GM12878 (cell line): ENCODE data around the gene FGFR1OP2. TPM values are rescaled to one million over a fixed set of nuclear protein-coding genes. Genes with fewer than 3 reads are reported as not detected.

Experiments used
- ATAC-seq: fragments of 200-7000 bp; cut with Tn5 transposase; 3 replicates; pipeline ENCODE4 v1.9.1; 2020; ENCODE audit warnings: mild to moderate bottlenecking, moderate library complexity
- BruUV-seq: library from RNA; stranded (reverse); fragments of 400-500 nt; replicated peaks from 2 replicates; lab custom pipeline; 2021; lab: Mats Ljungman, UMichigan
- CTCF ChIA-PET: fragments of 300-600 bp; sonication (Branson Sonifier 250); formaldehyde crosslinking; extraction: SDS; loops from one replicate; lab custom pipeline; 2021; ENCODE audit warnings: inconsistent platforms; lab: Yijun Ruan, JAX
- POLR2A ChIA-PET: fragments of 350-600 bp; formaldehyde crosslinking; extraction: SDS; loops from one replicate; lab custom pipeline; 2021; ENCODE audit warnings: inconsistent platforms; lab: Charles Lee
- RAD21 ChIA-PET: fragments of 300-600 bp; sonication (Branson Sonifier 250); formaldehyde crosslinking; loops from one replicate; lab custom pipeline; 2023; ENCODE audit warnings: antibody characterized with exemption; ENCODE audit not compliant: unreplicated experiment; lab: Charles Lee
- SMC1A ChIA-PET: fragments of 300-600 bp; sonication (Branson Sonifier 250); formaldehyde crosslinking; loops from one replicate; lab custom pipeline; 2023; ENCODE audit not compliant: unreplicated experiment, uncharacterized antibody; lab: Charles Lee
- DNase-seq: peaks from one replicate; pipeline ENCODE4 v3.0.0-alpha.2; 2011; ENCODE audit warnings: low read depth, low spot score
- FAIRE-seq: peaks from 3 replicates; lab custom pipeline; 2011; peaks lifted over from hg19 to GRCh38; lab: Jason Lieb, UNC
- H2AFZ ChIP-seq: 2 replicates; pipeline ENCODE4 v1.6.0; 2011; ENCODE audit warnings: low read depth, low read length, control low read depth; ENCODE audit not compliant: control insufficient read depth
- H3K27ac ChIP-seq: 2 replicates; pipeline ENCODE4 v1.5.1; 2011; ENCODE audit warnings: control low read depth; ENCODE audit not compliant: control insufficient read depth, insufficient read depth
- H3K27me3 ChIP-seq, 2 experiments: replicated peaks in 1 of 2; 2 replicates each; pipeline versions ENCODE4 v1.6.0 to v1.6.1; 2011; ENCODE audit warnings: low read length in 1 of 2; ENCODE audit not compliant: control insufficient read depth in 2 of 2, insufficient read depth in 2 of 2
- H3K36me3 ChIP-seq, 2 experiments: 2 replicates each; pipeline ENCODE4 v1.5.1; 2011; ENCODE audit warnings: low read length in 1 of 2; ENCODE audit not compliant: control insufficient read depth in 2 of 2, insufficient read depth in 2 of 2
- H3K4me1 ChIP-seq: 2 replicates; pipeline ENCODE4 v1.6.1; 2011; ENCODE audit warnings: mild to moderate bottlenecking, low read length, moderate library complexity, mixed read lengths; ENCODE audit not compliant: control insufficient read depth, insufficient read depth
- H3K4me2 ChIP-seq: 2 replicates; pipeline ENCODE4 v1.6.0; 2011; ENCODE audit warnings: control low read depth; ENCODE audit not compliant: control insufficient read depth, insufficient read depth
- H3K4me3 ChIP-seq: fragments of 200-600 bp; sonication (generic); 2 replicates; pipeline ENCODE4 v1.5.1; 2016
- H3K79me2 ChIP-seq: 2 replicates; pipeline ENCODE4 v1.6.0; 2011; ENCODE audit warnings: low read length; ENCODE audit not compliant: control insufficient read depth, insufficient read depth
- H3K9ac ChIP-seq: 2 replicates; pipeline ENCODE4 v1.8.0; 2011; ENCODE audit warnings: low read length, control low read depth, mixed read lengths; ENCODE audit not compliant: control insufficient read depth, insufficient read depth
- H3K9me3 ChIP-seq: replicated peaks from 3 replicates; pipeline ENCODE4 v1.5.1; 2011; ENCODE audit warnings: mild to moderate bottlenecking, low read length; ENCODE audit not compliant: control insufficient read depth, insufficient read depth
- H4K20me1 ChIP-seq: 2 replicates; pipeline ENCODE4 v1.6.0; 2011; ENCODE audit not compliant: control insufficient read depth, insufficient read depth
- GABPA ChIP-seq: IDR thresholded peaks from 2 replicates; pipeline ENCODE4 v1.6.1; 2014; ENCODE audit warnings: antibody characterized with exemption, low read depth, mild to moderate bottlenecking, inconsistent platforms
- PBX3 ChIP-seq: IDR thresholded peaks from 2 replicates; pipeline ENCODE4 v1.6.1; 2011; ENCODE audit warnings: mild to moderate bottlenecking, low read depth, low read length, moderate library complexity; ENCODE audit not compliant: insufficient replicate concordance
- POLR2AphosphoS2 ChIP-seq: IDR thresholded peaks from 2 replicates; pipeline ENCODE4 v1.6.1; 2011; ENCODE audit warnings: low read depth, mild to moderate bottlenecking, low read length, improper control_type of control experiment, moderate library complexity
- PRDM15 ChIP-seq: fragments of 450-650 bp; formaldehyde crosslinking; IDR thresholded peaks from 2 replicates; pipeline ENCODE4 v1.4.0; 2020; ENCODE audit warnings: mild to moderate bottlenecking, moderate library complexity
- RFX5 ChIP-seq: IDR thresholded peaks from 2 replicates; pipeline ENCODE4 v1.6.1; 2011; ENCODE audit warnings: low read depth, low read length, improper control_type of control experiment
- SMC3 ChIP-seq: IDR thresholded peaks from 2 replicates; pipeline ENCODE4 v1.6.1; 2011; ENCODE audit warnings: low read length, improper control_type of control experiment, borderline replicate concordance
- ZSCAN29 ChIP-seq: fragments of 450-650 bp; IDR thresholded peaks from 2 replicates; pipeline ENCODE4 v1.6.1; 2017; ENCODE audit warnings: mild to moderate bottlenecking, moderate library complexity
- ZZZ3 ChIP-seq: IDR thresholded peaks from 2 replicates; pipeline ENCODE4 v1.6.1; 2011; ENCODE audit warnings: low read depth; ENCODE audit not compliant: control insufficient read depth, insufficient read length
- WGBS: methylation state at CpG from one replicate; pipeline ENCODE4 v1.1.6; 2016; ENCODE audit warnings: low lambda C conversion rate; ENCODE audit not compliant: insufficient replicate concordance, insufficient coverage; ENCODE audit errors: missing lambda C conversion rate; 5-methylcytosine and 5-hydroxymethylcytosine counted together
- in situ Hi-C: fragments of 300-500 bp; cut with MboI; formaldehyde crosslinking; loops from 9 replicates; pipeline ENCODE4 v1.14.3; 2018; ENCODE audit warnings: mixed read lengths
- intact Hi-C: fragments of 100-400 bp; cut with micrococcal nuclease; formaldehyde crosslinking; loops from one replicate; pipeline ENCODE4 v1.14.2; 2022; ENCODE audit not compliant: unreplicated experiment
- polyA plus RNA-seq, 11 experiments: library from polyadenylated mRNA; depleted of rRNA in 4 of 11; unstranded in 6 of 11; stranded (reverse) in 5 of 11; fragments of >200 nt; fragmentation: Nextera tagmentation in 4 of 11; fragmentation: Illumina TruSeq in 1 of 11; extraction: Ambion mirVana in 4 of 11; extraction: Trizol in 1 of 11; gene quantifications; 1 replicate in 1 of 11; 2 replicates in 10 of 11; pipeline versions ENCODE4 v1.2.1 to v1.2.3, GENCODE V29; 2011 to 2016; ENCODE audit warnings: inconsistent platforms in 2 of 11, missing spikeins in 2 of 11, low read depth in 1 of 11
- total RNA-seq, 4 experiments: library from RNA; depleted of rRNA in 3 of 4; stranded (reverse); fragments of >200 nt in 3 of 4; fragmentation: Illumina TruSeq in 1 of 4; extraction: Trizol in 1 of 4; gene quantifications; 2 replicates each; pipeline versions ENCODE4 v1.2.1 to v1.2.3, GENCODE V29; 2013 to 2021
- TF ChIP-seq, protein P1 (sequence below): IDR thresholded peaks from 2 replicates; pipeline ENCODE4 v1.6.1; 2011; ENCODE audit warnings: borderline replicate concordance, low read depth, mild to moderate bottlenecking, moderate library complexity, low read length; ENCODE audit not compliant: insufficient read depth, poor library complexity, severe bottlenecking
- TF ChIP-seq, protein P2 (sequence below): fragments of 450-650 bp; IDR thresholded peaks from 2 replicates; pipeline ENCODE4 v1.6.1; 2018; ENCODE audit warnings: borderline replicate concordance, mild to moderate bottlenecking; ENCODE audit not compliant: partially characterized antibody
- TF ChIP-seq, protein P3 (sequence below): fragments of 450-650 bp; IDR thresholded peaks from 2 replicates; pipeline ENCODE4 v1.6.1; 2014; ENCODE audit warnings: mild to moderate bottlenecking
- TF ChIP-seq, protein P4 (sequence below): IDR thresholded peaks from 2 replicates; pipeline ENCODE4 v1.6.1; 2012; ENCODE audit warnings: low read depth, low read length, improper control_type of control experiment

Gene FGFR1OP2
- total and polyA plus RNA-seq, 10 of the 15 experiments (the other 5 are each of a cell fraction or from before 2014, with no cell fraction given) = 28.5 to 59.1 (median 38.3) TPM

DNA sequence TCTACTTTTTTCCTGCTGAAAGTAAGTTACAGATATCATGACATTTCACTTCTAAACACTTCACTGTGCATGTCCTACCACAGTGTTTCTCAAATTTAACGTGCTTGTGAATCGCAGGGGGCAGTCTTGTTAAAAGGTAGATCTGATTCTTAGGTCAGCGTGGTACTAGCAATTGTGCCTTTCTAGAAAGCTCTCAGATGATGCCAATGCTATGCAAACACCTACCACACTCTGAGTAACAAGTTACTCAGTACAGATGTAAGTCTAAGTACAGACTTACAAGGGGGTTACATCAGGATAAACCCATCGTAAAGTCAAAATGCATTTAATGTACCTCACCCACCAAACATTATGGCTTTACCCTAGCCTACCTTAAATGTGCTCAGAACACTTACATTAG lies 53.6 kb downstream of the FGFR1OP2 start:
- POLR2A ChIA-PET = interaction anchor here (0.7 to 1.6 kb wide), 2 partner anchors 10 to 11 kb away, joined by 3 to 6 read pairs; no protein-coding TSS in a partner anchor
- no peak for DNase-seq
- Histone ChIP-seq H3K4me2 (no peak overlapping the region), H3K27me3 (no peaks in the 10 kb centered on the region), H3K9me3 (no peaks in the 10 kb centered on the region), H3K27ac (no peak overlapping the region), H3K4me3 (no peak overlapping the region), H3K9ac (no peak overlapping the region), H4K20me1 (no peaks in the 10 kb centered on the region), H3K36me3 (peaks cover 5 to 21% of the 10 kb centered on the region in 2 experiments; a peak in 3 of 4 replicates), H2AFZ (no peak overlapping the region), H3K79me2 (no peaks in the 10 kb centered on the region; the same call in 1 of the 2 replicates), H3K4me1 (no peaks in the 10 kb centered on the region)
- FAIRE-seq = no peak
- no peak for ATAC-seq
- in situ Hi-C loops = no loop called here
- CTCF ChIA-PET = interaction anchor here (2.8 kb wide), 1 partner anchor 11 kb away, joined by 13 read pairs; no protein-coding TSS in a partner anchor
- RAD21 ChIA-PET = no interaction called here
- intact Hi-C loops = no loop called here
- WGBS = 98% methylated on average over 4 of the region's 4 CpGs
- no TSS peak for BruUV-seq
- SMC1A ChIA-PET = interaction anchor here (1.1 to 1.2 kb wide), 3 partner anchors 10 to 75 kb away, joined by 3 to 5 read pairs (median 4); no protein-coding TSS in a partner anchor
- TF ChIP-seq, protein P1, sequence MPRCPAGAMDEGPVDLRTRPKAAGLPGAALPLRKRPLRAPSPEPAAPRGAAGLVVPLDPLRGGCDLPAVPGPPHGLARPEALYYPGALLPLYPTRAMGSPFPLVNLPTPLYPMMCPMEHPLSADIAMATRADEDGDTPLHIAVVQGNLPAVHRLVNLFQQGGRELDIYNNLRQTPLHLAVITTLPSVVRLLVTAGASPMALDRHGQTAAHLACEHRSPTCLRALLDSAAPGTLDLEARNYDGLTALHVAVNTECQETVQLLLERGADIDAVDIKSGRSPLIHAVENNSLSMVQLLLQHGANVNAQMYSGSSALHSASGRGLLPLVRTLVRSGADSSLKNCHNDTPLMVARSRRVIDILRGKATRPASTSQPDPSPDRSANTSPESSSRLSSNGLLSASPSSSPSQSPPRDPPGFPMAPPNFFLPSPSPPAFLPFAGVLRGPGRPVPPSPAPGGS = no peak
- TF ChIP-seq, protein P2, sequence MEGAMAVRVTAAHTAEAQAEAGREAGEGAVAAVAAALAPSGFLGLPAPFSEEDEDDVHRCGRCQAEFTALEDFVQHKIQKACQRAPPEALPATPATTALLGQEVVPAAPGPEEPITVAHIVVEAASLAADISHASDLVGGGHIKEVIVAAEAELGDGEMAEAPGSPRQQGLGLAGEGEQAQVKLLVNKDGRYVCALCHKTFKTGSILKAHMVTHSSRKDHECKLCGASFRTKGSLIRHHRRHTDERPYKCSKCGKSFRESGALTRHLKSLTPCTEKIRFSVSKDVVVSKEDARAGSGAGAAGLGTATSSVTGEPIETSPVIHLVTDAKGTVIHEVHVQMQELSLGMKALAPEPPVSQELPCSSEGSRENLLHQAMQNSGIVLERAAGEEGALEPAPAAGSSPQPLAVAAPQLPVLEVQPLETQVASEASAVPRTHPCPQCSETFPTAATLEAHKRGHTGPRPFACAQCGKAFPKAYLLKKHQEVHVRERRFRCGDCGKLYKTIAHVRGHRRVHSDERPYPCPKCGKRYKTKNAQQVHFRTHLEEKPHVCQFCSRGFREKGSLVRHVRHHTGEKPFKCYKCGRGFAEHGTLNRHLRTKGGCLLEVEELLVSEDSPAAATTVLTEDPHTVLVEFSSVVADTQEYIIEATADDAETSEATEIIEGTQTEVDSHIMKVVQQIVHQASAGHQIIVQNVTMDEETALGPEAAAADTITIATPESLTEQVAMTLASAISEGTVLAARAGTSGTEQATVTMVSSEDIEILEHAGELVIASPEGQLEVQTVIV = no peak
- TF ChIP-seq ZZZ3 (no peak), GABPA (no peak), POLR2AphosphoS2 (no peak), PBX3 (no peak), PRDM15 (CRISPR knock-in tag) (no peak), RFX5 (no peak), ZSCAN29 (no peak), SMC3 (no peak)
- TF ChIP-seq, protein P3, sequence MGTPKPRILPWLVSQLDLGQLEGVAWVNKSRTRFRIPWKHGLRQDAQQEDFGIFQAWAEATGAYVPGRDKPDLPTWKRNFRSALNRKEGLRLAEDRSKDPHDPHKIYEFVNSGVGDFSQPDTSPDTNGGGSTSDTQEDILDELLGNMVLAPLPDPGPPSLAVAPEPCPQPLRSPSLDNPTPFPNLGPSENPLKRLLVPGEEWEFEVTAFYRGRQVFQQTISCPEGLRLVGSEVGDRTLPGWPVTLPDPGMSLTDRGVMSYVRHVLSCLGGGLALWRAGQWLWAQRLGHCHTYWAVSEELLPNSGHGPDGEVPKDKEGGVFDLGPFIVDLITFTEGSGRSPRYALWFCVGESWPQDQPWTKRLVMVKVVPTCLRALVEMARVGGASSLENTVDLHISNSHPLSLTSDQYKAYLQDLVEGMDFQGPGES = no peak
- TF ChIP-seq, protein P4, sequence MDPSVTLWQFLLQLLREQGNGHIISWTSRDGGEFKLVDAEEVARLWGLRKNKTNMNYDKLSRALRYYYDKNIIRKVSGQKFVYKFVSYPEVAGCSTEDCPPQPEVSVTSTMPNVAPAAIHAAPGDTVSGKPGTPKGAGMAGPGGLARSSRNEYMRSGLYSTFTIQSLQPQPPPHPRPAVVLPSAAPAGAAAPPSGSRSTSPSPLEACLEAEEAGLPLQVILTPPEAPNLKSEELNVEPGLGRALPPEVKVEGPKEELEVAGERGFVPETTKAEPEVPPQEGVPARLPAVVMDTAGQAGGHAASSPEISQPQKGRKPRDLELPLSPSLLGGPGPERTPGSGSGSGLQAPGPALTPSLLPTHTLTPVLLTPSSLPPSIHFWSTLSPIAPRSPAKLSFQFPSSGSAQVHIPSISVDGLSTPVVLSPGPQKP = no peak
